Measurements from ENCODE around the gene RCAN2. TPM values are rescaled to one million over a fixed set of nuclear protein-coding genes. Genes with fewer than 3 reads are reported as not detected.
A peak's percentile ranks its signal among the peaks of the same experiment; 100 is the strongest.

The RCAN2 gene
- total RNA-seq, 4 donors from 2014 or later: 28.7 to 79.1 (median 36.3) TPM

DNA sequence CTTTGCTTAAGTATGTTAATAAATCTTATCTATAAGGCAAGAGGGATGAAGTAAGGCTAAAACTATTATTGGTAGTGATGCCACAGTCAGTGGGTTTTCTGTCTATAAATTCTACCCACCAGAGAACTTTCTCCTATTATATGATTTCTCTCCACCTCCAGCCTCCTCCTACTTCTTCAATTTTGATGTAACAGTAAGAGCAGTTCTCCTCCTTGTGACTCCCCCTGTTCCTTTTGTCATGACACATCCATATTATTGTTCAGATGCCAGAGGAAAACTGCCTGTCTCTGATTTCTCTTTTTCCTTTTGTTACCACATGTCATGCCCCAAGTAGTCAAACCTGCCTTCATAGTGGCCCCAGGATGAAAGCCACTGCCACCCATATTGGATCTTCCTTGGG is 9.1 kb upstream of the RCAN2 start:
- H3K27me3 ChIP-seq: no peaks in the 10 kb centered on the region
- no peaks in the 10 kb centered on the region for H3K9me3 ChIP-seq
- H3K4me1 ChIP-seq: peaks cover 0 to 21% (median 11%) of the 10 kb centered on the region in 4 donors
- H3K36me3 ChIP-seq: no peaks in the 10 kb centered on the region
- TF ChIP-seq CTCF (IDR thresholded peaks at IDR 0.05): no peak
- TF ChIP-seq EP300 (IDR thresholded peaks at IDR 0.05): no peak
- no peak for TF ChIP-seq POLR2AphosphoS5 (IDR thresholded peaks at IDR 0.05)
- TF ChIP-seq POLR2A (IDR thresholded peaks at IDR 0.05; ENCODE audit: low read depth): no peak
- no peak for DNase-seq (ENCODE audit: extremely low spot score)
- no peak overlapping the region for H3K4me3 ChIP-seq
- no peak overlapping the region for H3K27ac ChIP-seq (replicated peaks in 1 of 4)
- intact Hi-C loops (cut with DNase I): no loop called here

DNA sequence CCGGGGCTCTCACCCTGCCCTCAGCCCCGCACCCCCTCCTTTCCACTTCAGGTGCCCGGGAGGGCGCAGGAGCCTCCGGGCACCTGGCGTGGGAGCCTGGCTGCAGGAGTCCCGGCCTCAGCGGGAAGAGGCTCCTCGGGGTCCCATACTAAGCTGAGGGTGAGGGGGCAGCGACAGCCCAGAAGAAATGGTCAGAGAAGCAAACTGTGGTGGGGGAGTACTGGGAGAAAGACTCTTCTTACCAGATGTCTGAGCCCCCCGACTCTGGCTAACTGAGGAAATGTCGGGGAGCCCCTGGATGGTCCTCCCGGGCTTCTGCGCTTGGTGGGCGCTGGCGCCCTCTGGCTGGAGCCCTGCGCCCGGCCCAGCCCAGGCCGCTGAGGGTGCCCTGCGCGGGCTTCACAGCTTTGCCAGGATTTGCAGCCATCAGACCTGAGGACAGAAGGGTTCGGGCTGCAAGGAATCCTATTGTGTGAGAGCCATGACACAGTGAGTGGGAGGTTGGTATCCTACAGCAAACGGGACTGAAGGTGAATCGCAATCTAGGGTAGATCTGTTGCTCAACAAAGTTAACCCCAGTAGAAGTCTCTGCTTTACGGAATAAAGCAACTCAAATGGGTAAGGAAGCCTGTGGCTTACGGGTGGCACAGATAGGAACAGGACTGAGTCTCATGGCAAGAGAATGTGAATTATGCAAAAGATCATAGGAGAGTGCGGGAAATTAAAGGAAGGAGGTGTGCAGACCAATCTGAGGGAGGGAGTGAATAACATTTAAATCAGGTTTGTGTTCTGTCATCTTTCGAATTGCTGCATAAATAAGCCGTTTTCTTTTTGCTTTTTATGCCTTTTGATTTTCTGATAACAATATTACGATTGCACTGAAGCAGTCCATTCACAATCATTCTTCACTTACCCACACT is 639 bp upstream of the RCAN2 start:
- DNase-seq (ENCODE audit: extremely low spot score): no peak
- intact Hi-C loops (cut with DNase I): loop anchor here (5.0 kb wide), 2 partner anchors 135 to 270 kb away; no protein-coding TSS in a partner anchor

GRCh38 chr6:46490425-46491200 is 636 bp downstream of the RCAN2 start:
- no peaks in the 10 kb centered on the region for H3K36me3 ChIP-seq
- no peaks in the 10 kb centered on the region for H3K9me3 ChIP-seq
- no peaks in the 10 kb centered on the region for H3K27me3 ChIP-seq
- H3K4me1 ChIP-seq: peaks cover 13 to 26% (median 19%) of the 10 kb centered on the region in 4 donors
- peak overlapping the region; percentile 78 to 89 (median 86) for H3K27ac ChIP-seq (replicated peaks in 1 of 4)
- intact Hi-C loops (cut with DNase I): loop anchor here (5.0 kb wide), 2 partner anchors 137 to 268 kb away; no protein-coding TSS in a partner anchor
- TF ChIP-seq POLR2A (IDR thresholded peaks at IDR 0.05; ENCODE audit: low read depth) (no peak), CTCF (IDR thresholded peaks at IDR 0.05) (no peak), POLR2AphosphoS5 (IDR thresholded peaks at IDR 0.05) (peak in 1 of 2 donors; percentile 33), EP300 (IDR thresholded peaks at IDR 0.05) (no peak)
- peak overlapping the region; percentile 64 to 83 (median 82) for H3K4me3 ChIP-seq
- no peak for DNase-seq (ENCODE audit: extremely low spot score)
- WGBS: 5% methylated on average over 26 of the region's 56 CpGs

More for the DNA sequence above, 639 bp upstream of the RCAN2 start:
- WGBS: 16% methylated on average over 15 of the region's 30 CpGs
- peaks cover 5 to 26% (median 19%) of the 10 kb centered on the region in 4 donors for H3K4me1 ChIP-seq
- no peaks in the 10 kb centered on the region for H3K27me3 ChIP-seq
- no peaks in the 10 kb centered on the region for H3K36me3 ChIP-seq
- H3K27ac ChIP-seq (replicated peaks in 1 of 4): peak overlapping the region; percentile 78 to 89 (median 86)
- no peaks in the 10 kb centered on the region for H3K9me3 ChIP-seq
- TF ChIP-seq POLR2A (IDR thresholded peaks at IDR 0.05; ENCODE audit: low read depth): no peak
- TF ChIP-seq POLR2AphosphoS5 (IDR thresholded peaks at IDR 0.05): no peak
- TF ChIP-seq EP300 (IDR thresholded peaks at IDR 0.05): no peak
- peak; percentile 67 to 80 (median 70) for TF ChIP-seq CTCF (IDR thresholded peaks at IDR 0.05)
- peak overlapping the region; percentile 64 to 83 (median 82) for H3K4me3 ChIP-seq

DNA sequence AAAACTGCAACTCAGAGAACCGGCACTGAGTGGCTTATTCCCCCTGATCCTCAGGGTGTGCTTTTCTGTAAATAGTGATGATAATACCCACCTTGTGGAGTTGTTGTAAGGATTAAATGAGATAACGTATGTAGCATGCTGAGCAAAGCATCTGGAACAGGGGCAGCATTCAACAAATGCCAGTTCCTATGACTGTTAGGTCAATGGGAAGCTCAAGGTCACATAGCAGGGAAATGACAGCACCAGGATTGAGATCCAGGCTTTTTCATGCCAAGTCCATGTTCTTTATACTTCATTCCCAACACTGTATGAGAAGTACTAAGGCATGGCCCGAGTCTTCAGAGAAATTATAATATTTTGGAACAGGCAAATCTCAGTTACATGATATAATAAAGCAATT is 5.1 kb downstream of the RCAN2 start:
- intact Hi-C loops (cut with DNase I): no loop called here
- DNase-seq (ENCODE audit: extremely low spot score): no peak

More for the DNA sequence above, 5.1 kb downstream of the RCAN2 start:
- Histone ChIP-seq H3K4me3 (no peak overlapping the region), H3K27me3 (no peaks in the 10 kb centered on the region), H3K9me3 (no peaks in the 10 kb centered on the region), H3K36me3 (no peaks in the 10 kb centered on the region), H3K4me1 (peaks cover 13 to 18% (median 14%) of the 10 kb centered on the region in 4 donors), H3K27ac (replicated peaks in 1 of 4) (no peak overlapping the region)
- no peak for TF ChIP-seq CTCF (IDR thresholded peaks at IDR 0.05)
- TF ChIP-seq POLR2AphosphoS5 (IDR thresholded peaks at IDR 0.05): no peak
- TF ChIP-seq EP300 (IDR thresholded peaks at IDR 0.05): no peak
- TF ChIP-seq POLR2A (IDR thresholded peaks at IDR 0.05; ENCODE audit: low read depth): no peak
- 78% methylated on average over 3 of the region's 3 CpGs for WGBS

All from esophagus muscularis mucosa (tissue), 4 donors.